ENCODE results near the gene IL19.

DNA sequence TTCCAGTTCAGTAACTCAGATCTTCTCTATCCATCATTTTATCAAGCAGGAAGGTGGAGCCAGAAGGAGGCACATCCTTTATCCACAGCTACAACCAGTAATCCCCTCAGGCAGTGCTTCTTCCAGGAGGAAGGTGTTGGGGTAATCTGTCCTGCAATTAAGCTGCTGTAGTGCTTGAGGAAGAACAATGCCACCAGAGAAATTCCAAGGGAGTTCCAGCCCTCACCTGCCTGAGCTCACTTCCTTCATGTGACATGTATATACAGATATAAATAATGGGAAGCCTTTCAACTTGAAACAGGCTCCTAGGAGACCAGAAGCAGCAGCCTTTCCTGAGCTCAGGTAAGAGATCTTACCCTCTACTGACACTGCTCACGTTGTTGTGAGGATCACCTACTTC, 92.7 kb downstream of the IL19 start:
- TF ChIP-seq, protein P1, sequence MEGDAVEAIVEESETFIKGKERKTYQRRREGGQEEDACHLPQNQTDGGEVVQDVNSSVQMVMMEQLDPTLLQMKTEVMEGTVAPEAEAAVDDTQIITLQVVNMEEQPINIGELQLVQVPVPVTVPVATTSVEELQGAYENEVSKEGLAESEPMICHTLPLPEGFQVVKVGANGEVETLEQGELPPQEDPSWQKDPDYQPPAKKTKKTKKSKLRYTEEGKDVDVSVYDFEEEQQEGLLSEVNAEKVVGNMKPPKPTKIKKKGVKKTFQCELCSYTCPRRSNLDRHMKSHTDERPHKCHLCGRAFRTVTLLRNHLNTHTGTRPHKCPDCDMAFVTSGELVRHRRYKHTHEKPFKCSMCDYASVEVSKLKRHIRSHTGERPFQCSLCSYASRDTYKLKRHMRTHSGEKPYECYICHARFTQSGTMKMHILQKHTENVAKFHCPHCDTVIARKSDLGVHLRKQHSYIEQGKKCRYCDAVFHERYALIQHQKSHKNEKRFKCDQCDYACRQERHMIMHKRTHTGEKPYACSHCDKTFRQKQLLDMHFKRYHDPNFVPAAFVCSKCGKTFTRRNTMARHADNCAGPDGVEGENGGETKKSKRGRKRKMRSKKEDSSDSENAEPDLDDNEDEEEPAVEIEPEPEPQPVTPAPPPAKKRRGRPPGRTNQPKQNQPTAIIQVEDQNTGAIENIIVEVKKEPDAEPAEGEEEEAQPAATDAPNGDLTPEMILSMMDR (IDR thresholded peaks at IDR 0.05): no peak
- TF ChIP-seq EZH2 (IDR thresholded peaks at IDR 0.05): no peak
